Measurements from ENCODE around the gene COMT.

- TF ChIP-seq PKNOX1 (IDR thresholded peaks at IDR 0.05) (no peak), SP1 (IDR thresholded peaks at IDR 0.05) (no peak), L3MBTL2 (conservative IDR thresholded peaks at IDR 0.05) (no peak), FOXM1 (IDR thresholded peaks at IDR 0.05; ENCODE audit: borderline replicate concordance) (no peak), BHLHE40 (IDR thresholded peaks at IDR 0.05; ENCODE audit: borderline replicate concordance) (no peak), HDGF (IDR thresholded peaks at IDR 0.05; ENCODE audit: borderline replicate concordance) (no peak)
These were observed 66.8 kb downstream of the COMT start for GRCh38 chr22:20008221-20008995.

All from HEK293T (cell line).